ENCODE data around the gene PLCH2. TPM values are rescaled to one million over a fixed set of nuclear protein-coding genes. Genes with fewer than 3 reads are reported as not detected.

PLCH2 gene
- total and polyA plus RNA-seq, 2 of the 13 experiments (the other 11 are each of a cell fraction or from before 2014, with no cell fraction given): 0.15 to 0.67 TPM

DNA sequence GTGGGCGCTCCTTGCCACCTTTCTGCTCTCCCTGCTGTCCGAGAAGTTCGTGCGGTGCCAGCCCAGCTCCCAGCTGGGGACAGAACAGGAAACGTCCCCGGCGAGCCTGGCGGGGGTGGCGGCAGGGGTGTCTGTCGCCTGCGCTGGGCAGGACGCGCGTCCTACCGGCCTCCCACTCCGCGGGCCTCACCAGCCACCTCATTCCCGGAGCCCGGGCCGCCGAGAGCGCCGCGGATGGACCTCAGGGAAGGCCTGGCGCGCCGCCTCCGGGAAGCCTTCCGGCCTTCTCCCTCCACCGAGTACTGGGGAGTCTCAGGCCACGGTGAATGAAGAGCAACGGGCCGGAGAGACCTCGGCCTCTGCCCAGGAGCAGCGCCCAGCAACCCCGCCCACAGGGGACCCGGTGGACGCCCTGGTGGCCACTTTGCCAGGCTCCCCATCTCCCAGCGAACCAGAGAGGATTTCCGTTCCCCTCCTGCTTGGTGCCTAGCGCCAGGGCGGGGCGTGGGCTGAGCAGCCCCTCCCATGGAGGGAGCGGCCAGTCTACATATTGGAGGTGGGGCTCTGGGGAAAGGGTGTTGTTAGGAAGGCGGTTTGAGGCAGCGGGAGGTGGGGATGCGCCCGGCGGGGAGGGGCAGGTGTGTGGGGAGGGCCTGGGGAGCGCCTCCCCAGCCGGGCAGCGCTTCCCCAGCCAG is 70.6 kb downstream of the PLCH2 start (continued):
- TF ChIP-seq TOE1 (CRISPR knock-in tag; IDR thresholded peaks at IDR 0.05): no peak
- no peak for TF ChIP-seq KAT2B (IDR thresholded peaks at IDR 0.05; ENCODE audit: borderline replicate concordance, low read depth, low read length)
- TF ChIP-seq NPAS2 (CRISPR knock-in tag; IDR thresholded peaks at IDR 0.05; ENCODE audit: borderline replicate concordance): no peak
- no peak for TF ChIP-seq ATAD3A (CRISPR knock-in tag; IDR thresholded peaks at IDR 0.05)
- TF ChIP-seq JDP2 (CRISPR knock-in tag; IDR thresholded peaks at IDR 0.05; ENCODE audit: borderline replicate concordance): no peak
- TF ChIP-seq, protein P1, sequence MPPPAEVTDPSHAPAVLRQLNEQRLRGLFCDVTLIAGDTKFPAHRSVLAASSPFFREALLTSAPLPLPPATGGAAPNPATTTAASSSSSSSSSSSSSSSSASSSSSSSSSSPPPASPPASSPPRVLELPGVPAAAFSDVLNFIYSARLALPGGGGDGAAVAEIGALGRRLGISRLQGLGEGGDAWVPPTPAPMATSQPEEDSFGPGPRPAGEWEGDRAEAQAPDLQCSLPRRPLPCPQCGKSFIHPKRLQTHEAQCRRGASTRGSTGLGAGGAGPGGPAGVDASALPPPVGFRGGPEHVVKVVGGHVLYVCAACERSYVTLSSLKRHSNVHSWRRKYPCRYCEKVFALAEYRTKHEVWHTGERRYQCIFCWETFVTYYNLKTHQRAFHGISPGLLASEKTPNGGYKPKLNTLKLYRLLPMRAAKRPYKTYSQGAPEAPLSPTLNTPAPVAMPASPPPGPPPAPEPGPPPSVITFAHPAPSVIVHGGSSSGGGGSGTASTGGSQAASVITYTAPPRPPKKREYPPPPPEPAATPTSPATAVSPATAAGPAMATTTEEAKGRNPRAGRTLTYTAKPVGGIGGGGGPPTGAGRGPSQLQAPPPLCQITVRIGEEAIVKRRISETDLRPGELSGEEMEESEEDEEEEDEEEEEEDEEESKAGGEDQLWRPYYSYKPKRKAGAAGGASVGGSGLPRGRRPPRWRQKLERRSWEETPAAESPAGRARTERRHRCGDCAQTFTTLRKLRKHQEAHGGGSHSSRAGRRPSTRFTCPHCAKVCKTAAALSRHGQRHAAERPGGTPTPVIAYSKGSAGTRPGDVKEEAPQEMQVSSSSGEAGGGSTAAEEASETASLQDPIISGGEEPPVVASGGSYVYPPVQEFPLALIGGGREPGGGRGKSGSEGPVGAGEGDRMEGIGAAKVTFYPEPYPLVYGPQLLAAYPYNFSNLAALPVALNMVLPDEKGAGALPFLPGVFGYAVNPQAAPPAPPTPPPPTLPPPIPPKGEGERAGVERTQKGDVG (CRISPR knock-in tag; IDR thresholded peaks at IDR 0.05; ENCODE audit: borderline replicate concordance): no peak
- TF ChIP-seq ZNF768 (CRISPR knock-in tag; IDR thresholded peaks at IDR 0.05): no peak
- TF ChIP-seq ZNF12 (CRISPR knock-in tag; IDR thresholded peaks at IDR 0.05): no peak
- TF ChIP-seq ZNF451 (CRISPR knock-in tag; IDR thresholded peaks at IDR 0.05): no peak
- 0 out of 2 replicates have a peak, but pooled peaks have one; percentile 21 for TF ChIP-seq ZNF83 (CRISPR knock-in tag; IDR thresholded peaks at IDR 0.05; ENCODE audit: borderline replicate concordance)
- no peak for TF ChIP-seq NR2C2 (CRISPR knock-in tag; IDR thresholded peaks at IDR 0.05; ENCODE audit: borderline replicate concordance)
- TF ChIP-seq CREB1 (IDR thresholded peaks at IDR 0.05): no peak
- no peak for TF ChIP-seq CREB1 (CRISPR knock-in tag; IDR thresholded peaks at IDR 0.05)
- TF ChIP-seq PRPF4 (IDR thresholded peaks at IDR 0.05; ENCODE audit: low read depth, low read length, poor library complexity, severe bottlenecking): no peak
- TF ChIP-seq ZNF33A (CRISPR knock-in tag; IDR thresholded peaks at IDR 0.05; ENCODE audit: borderline replicate concordance): no peak
- peak; percentile 86 for TF ChIP-seq ZNF709 (CRISPR knock-in tag; IDR thresholded peaks at IDR 0.05)
- TF ChIP-seq CBX1 (IDR thresholded peaks at IDR 0.05; ENCODE audit: low read depth): no peak
- TF ChIP-seq RBM22 (optimal IDR thresholded peaks at IDR 0.05; ENCODE audit: low read length): no peak
- TF ChIP-seq ZMYM3 (CRISPR knock-in tag; IDR thresholded peaks at IDR 0.05): peak; percentile 89
- TF ChIP-seq KMT2B (CRISPR knock-in tag; IDR thresholded peaks at IDR 0.05): no peak
- TF ChIP-seq, protein P2, sequence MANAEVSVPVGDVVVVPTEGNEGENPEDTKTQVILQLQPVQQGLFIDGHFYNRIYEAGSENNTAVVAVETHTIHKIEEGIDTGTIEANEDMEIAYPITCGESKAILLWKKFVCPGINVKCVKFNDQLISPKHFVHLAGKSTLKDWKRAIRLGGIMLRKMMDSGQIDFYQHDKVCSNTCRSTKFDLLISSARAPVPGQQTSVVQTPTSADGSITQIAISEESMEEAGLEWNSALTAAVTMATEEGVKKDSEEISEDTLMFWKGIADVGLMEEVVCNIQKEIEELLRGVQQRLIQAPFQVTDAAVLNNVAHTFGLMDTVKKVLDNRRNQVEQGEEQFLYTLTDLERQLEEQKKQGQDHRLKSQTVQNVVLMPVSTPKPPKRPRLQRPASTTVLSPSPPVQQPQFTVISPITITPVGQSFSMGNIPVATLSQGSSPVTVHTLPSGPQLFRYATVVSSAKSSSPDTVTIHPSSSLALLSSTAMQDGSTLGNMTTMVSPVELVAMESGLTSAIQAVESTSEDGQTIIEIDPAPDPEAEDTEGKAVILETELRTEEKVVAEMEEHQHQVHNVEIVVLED (CRISPR knock-in tag; IDR thresholded peaks at IDR 0.05; ENCODE audit: borderline replicate concordance): 0 out of 2 replicates have a peak, but pooled peaks have one; percentile 36
- TF ChIP-seq, protein P3, sequence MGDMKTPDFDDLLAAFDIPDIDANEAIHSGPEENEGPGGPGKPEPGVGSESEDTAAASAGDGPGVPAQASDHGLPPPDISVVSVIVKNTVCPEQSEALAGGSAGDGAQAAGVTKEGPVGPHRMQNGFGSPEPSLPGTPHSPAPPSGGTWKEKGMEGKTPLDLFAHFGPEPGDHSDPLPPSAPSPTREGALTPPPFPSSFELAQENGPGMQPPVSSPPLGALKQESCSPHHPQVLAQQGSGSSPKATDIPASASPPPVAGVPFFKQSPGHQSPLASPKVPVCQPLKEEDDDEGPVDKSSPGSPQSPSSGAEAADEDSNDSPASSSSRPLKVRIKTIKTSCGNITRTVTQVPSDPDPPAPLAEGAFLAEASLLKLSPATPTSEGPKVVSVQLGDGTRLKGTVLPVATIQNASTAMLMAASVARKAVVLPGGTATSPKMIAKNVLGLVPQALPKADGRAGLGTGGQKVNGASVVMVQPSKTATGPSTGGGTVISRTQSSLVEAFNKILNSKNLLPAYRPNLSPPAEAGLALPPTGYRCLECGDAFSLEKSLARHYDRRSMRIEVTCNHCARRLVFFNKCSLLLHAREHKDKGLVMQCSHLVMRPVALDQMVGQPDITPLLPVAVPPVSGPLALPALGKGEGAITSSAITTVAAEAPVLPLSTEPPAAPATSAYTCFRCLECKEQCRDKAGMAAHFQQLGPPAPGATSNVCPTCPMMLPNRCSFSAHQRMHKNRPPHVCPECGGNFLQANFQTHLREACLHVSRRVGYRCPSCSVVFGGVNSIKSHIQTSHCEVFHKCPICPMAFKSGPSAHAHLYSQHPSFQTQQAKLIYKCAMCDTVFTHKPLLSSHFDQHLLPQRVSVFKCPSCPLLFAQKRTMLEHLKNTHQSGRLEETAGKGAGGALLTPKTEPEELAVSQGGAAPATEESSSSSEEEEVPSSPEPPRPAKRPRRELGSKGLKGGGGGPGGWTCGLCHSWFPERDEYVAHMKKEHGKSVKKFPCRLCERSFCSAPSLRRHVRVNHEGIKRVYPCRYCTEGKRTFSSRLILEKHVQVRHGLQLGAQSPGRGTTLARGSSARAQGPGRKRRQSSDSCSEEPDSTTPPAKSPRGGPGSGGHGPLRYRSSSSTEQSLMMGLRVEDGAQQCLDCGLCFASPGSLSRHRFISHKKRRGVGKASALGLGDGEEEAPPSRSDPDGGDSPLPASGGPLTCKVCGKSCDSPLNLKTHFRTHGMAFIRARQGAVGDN (CRISPR knock-in tag; IDR thresholded peaks at IDR 0.05): peak; percentile 61
- no peak for TF ChIP-seq ZFP62 (CRISPR knock-in tag; IDR thresholded peaks at IDR 0.05)

Data from HepG2 (cell line).